ENCODE results near the gene KCNN3. TPM values are rescaled to one million over a fixed set of nuclear protein-coding genes. Genes with fewer than 3 reads are reported as not detected.

KCNN3 gene
- total RNA-seq, 2 experiments from 2014 or later: 0.11 TPM; not detected in 1

DNA sequence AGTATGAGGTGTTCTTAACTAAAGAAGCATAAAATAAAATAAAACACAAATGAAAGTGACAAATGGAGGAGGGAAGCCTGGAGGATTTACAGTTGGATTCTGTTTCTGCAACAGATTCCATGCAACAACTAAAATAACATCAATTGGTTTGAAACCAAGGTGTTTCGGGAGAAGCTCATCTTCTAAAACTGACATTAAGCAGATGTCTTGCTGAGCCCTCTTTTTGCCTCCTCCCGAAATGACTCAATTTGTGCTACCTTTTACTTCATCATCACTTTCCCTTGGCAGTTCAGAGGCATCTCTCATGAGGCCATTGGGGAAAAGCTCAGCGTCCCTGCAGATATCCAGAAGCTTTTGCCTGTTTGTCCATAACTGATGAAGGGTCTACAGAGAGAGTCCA is 140.5 kb downstream of the KCNN3 start:
- Mint-ChIP-seq H3K36me3 (ENCODE audit: low read depth) (no peaks in the 10 kb centered on the region), H3K27me3 (peaks cover 1% of the 10 kb centered on the region), H3K4me1 (ENCODE audit: low read depth) (peaks cover 30% of the 10 kb centered on the region), H3K27ac (no peak overlapping the region), H3K4me3 (no peak overlapping the region), H3K9me3 (no peaks in the 10 kb centered on the region)
- no peak for DNase-seq
- ChIA-PET CTCF (interaction anchor here (0.8 to 1.8 kb wide), 4 partner anchors 10 to 170 kb away, joined by 3 to 7 read pairs (median 4); no protein-coding TSS in a partner anchor), POLR2A (interaction anchor here (1.0 kb wide), 1 partner anchor 131 kb away, joined by 3 read pairs; no protein-coding TSS in a partner anchor)
- ATAC-seq: no peak
- intact Hi-C loops (cut with micrococcal nuclease): no loop called here
- TF ChIP-seq, protein P1, sequence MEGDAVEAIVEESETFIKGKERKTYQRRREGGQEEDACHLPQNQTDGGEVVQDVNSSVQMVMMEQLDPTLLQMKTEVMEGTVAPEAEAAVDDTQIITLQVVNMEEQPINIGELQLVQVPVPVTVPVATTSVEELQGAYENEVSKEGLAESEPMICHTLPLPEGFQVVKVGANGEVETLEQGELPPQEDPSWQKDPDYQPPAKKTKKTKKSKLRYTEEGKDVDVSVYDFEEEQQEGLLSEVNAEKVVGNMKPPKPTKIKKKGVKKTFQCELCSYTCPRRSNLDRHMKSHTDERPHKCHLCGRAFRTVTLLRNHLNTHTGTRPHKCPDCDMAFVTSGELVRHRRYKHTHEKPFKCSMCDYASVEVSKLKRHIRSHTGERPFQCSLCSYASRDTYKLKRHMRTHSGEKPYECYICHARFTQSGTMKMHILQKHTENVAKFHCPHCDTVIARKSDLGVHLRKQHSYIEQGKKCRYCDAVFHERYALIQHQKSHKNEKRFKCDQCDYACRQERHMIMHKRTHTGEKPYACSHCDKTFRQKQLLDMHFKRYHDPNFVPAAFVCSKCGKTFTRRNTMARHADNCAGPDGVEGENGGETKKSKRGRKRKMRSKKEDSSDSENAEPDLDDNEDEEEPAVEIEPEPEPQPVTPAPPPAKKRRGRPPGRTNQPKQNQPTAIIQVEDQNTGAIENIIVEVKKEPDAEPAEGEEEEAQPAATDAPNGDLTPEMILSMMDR (IDR thresholded peaks at IDR 0.05): no peak

DNA sequence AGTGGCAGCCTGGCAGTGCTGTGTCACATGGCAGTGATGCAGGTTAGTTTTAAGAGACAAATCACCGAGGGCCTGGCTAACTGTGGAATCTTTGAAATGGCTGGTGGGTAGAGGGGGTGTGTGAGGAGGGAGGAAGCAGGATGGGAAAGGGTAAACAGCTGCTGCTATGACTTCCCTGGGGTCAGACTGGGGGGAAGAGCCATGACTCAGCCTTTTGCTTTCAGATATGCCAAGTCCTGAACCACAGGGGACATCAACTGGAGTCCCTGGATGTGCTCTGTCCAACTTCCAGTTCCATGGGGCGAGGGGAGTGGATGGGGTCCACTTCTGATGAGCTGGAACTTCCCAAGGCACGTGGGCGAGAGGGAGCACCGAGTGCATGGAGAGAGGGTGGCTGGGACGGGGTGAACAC is 141.0 kb downstream of the KCNN3 start:
- no peaks in the 10 kb centered on the region for H3K9me3 Mint-ChIP-seq
- peak; percentile 22 for DNase-seq
- intact Hi-C loops (cut with micrococcal nuclease): no loop called here
- ChIA-PET POLR2A (interaction anchor here (1.0 to 1.2 kb wide), 2 partner anchors 22 to 132 kb away, joined by 3 read pairs; no protein-coding TSS in a partner anchor), CTCF (interaction anchor here (0.9 to 1.9 kb wide), 5 partner anchors 11 to 169 kb away, joined by 3 to 7 read pairs (median 4); no protein-coding TSS in a partner anchor)
- H3K4me1 Mint-ChIP-seq (ENCODE audit: low read depth): peaks cover 30% of the 10 kb centered on the region
- peak; percentile 36 for ATAC-seq
- no peak overlapping the region for H3K4me3 Mint-ChIP-seq
- TF ChIP-seq, protein P1 (IDR thresholded peaks at IDR 0.05): no peak
- H3K27me3 Mint-ChIP-seq: peaks cover 1% of the 10 kb centered on the region
- H3K27ac Mint-ChIP-seq: no peak overlapping the region
- no peaks in the 10 kb centered on the region for H3K36me3 Mint-ChIP-seq (ENCODE audit: low read depth)

DNA sequence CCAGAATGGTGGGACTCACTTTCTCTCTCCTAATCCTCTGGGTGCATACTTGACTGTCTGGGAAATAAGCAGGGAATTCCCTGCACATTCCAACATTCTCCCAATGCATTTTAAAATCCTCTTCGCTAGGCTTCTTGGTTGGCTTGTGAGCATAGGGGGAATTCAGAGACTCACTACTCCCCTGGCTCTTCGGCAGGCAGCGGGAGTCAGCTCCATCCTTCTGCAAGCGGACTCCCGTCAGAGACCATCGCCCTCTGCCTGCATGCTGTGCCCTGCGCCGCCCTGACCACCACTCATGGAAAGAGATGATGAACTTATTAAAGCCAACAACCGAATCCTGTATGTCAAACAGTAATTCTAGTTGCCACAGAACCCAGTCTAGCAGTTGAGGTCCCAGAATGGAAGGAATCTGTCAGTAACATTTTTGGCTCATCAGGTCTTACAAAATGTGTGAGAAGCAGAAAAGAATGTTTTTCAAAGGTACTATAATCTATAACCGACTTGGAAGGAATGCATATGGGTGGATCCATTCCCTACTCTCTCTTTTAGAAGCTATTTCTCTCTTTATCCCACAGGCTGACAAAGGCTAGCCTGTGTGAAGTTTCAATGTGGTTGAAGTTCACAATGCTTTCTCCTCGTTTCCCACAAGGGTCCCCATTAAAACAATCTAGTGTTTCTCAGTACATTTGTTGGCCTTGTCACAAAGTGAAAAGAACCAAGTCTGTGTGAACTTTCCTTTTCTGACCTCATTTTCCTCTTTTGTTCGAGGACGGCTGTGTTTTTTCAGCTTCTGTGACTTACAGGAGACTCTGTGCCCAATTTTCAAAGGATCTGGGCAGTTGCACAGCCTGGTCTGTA is 143.0 kb downstream of the KCNN3 start:
- H3K27ac Mint-ChIP-seq: no peak overlapping the region
- POLR2A ChIA-PET: interaction anchor here (0.8 to 1.0 kb wide), 2 partner anchors 10 to 17 kb away, joined by 3 to 4 read pairs; no protein-coding TSS in a partner anchor
- ATAC-seq: no peak
- peaks cover 30% of the 10 kb centered on the region for H3K4me1 Mint-ChIP-seq (ENCODE audit: low read depth)
- no peaks in the 10 kb centered on the region for H3K36me3 Mint-ChIP-seq (ENCODE audit: low read depth)
- CTCF ChIA-PET: interaction anchor here (1.5 to 1.9 kb wide), 2 partner anchors 10 to 33 kb away, joined by 3 to 6 read pairs; no protein-coding TSS in a partner anchor
- no peak for DNase-seq
- no peaks in the 10 kb centered on the region for H3K27me3 Mint-ChIP-seq
- TF ChIP-seq, protein P1 (IDR thresholded peaks at IDR 0.05): no peak
- H3K9me3 Mint-ChIP-seq: no peaks in the 10 kb centered on the region
- H3K4me3 Mint-ChIP-seq: no peak overlapping the region
- intact Hi-C loops (cut with micrococcal nuclease): no loop called here

DNA sequence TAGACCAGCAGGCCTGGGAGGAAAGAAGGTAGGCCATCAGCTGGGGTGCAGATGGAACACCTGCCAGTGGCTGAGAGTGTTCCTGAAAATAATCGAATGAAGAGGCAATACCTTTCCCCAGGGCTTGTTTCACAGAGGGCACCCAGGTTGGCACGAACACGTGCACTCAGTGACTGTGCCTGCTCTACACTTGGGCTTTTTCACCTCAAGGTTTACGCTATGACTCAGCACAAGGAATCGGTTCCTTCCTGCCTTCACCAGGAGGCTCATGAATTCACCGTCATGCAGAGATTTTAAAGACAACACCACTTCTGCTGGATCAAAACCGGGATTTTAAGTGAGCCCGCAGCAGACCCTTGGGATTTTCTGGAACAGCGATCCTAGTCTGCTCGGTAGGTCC is 143.6 kb downstream of the KCNN3 start:
- no peak overlapping the region for H3K4me3 Mint-ChIP-seq
- no peaks in the 10 kb centered on the region for H3K9me3 Mint-ChIP-seq
- peak; percentile 72 for ATAC-seq
- TF ChIP-seq, protein P1 (IDR thresholded peaks at IDR 0.05): no peak
- intact Hi-C loops (cut with micrococcal nuclease): no loop called here
- no peaks in the 10 kb centered on the region for H3K27me3 Mint-ChIP-seq
- ChIA-PET POLR2A (no interaction called here), CTCF (interaction anchor here (1.0 kb wide), 1 partner anchor 34 kb away, joined by 4 read pairs; no protein-coding TSS in a partner anchor)
- H3K36me3 Mint-ChIP-seq (ENCODE audit: low read depth): no peaks in the 10 kb centered on the region
- H3K27ac Mint-ChIP-seq: no peak overlapping the region
- peak; percentile 35 for DNase-seq
- peaks cover 30% of the 10 kb centered on the region for H3K4me1 Mint-ChIP-seq (ENCODE audit: low read depth)

DNA sequence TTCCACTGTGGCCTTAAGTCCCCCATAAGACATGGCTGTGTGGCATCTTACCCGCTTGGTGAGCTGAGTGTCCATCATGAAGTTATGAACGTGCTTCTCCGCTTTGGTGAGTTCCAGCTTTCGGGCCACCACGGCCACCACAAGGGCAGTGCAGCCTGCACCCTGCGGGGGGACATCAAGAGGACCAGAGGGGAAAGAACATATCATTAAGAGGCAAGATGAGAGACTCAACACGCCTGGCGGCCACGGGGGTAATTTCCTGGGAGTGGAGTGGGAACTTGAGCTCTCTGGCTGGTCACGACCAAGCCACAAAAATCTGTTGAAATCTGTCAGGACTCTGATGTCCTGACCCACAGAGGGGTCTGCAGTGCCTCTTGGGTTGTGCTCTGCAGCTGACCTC is 144.2 kb downstream of the KCNN3 start:
- ChIA-PET POLR2A (no interaction called here), CTCF (interaction anchor here (1.0 kb wide), 1 partner anchor 34 kb away, joined by 4 read pairs; no protein-coding TSS in a partner anchor)
- intact Hi-C loops (cut with micrococcal nuclease): no loop called here
- Mint-ChIP-seq H3K36me3 (ENCODE audit: low read depth) (no peaks in the 10 kb centered on the region), H3K27ac (no peak overlapping the region), H3K9me3 (no peaks in the 10 kb centered on the region), H3K4me1 (ENCODE audit: low read depth) (peaks cover 29% of the 10 kb centered on the region), H3K27me3 (no peaks in the 10 kb centered on the region), H3K4me3 (no peak overlapping the region)
- DNase-seq (no peak), ATAC-seq (no peak)
- TF ChIP-seq, protein P1 (IDR thresholded peaks at IDR 0.05): no peak

Measured in activated CD8-positive, alpha-beta T cell treated with anti-CD3 and anti-CD28 coated beads for 36 hours (primary cell).